ENCODE data around the gene PDK1.

DNA sequence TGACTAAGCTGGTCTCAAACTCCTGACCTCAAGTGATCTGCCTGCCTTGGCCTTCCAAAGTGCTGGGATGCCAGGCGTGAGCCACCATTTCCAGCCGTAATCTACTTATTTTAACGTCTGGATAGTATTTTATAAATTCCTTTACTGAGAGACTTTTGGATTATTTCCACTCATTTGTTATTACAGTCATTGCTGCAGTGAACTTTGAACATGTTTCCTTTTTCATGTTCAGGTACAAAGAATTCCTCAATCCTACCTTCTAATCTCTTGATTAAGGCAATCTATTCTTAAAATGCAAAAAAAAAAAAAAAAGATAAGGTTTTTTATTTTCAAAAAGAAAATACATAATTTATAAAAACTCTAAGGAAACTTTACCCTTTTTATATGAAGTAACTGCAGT, 78.6 kb downstream of the PDK1 start:
- TF ChIP-seq, protein P1, sequence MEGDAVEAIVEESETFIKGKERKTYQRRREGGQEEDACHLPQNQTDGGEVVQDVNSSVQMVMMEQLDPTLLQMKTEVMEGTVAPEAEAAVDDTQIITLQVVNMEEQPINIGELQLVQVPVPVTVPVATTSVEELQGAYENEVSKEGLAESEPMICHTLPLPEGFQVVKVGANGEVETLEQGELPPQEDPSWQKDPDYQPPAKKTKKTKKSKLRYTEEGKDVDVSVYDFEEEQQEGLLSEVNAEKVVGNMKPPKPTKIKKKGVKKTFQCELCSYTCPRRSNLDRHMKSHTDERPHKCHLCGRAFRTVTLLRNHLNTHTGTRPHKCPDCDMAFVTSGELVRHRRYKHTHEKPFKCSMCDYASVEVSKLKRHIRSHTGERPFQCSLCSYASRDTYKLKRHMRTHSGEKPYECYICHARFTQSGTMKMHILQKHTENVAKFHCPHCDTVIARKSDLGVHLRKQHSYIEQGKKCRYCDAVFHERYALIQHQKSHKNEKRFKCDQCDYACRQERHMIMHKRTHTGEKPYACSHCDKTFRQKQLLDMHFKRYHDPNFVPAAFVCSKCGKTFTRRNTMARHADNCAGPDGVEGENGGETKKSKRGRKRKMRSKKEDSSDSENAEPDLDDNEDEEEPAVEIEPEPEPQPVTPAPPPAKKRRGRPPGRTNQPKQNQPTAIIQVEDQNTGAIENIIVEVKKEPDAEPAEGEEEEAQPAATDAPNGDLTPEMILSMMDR (IDR thresholded peaks at IDR 0.05; ENCODE audit: borderline replicate concordance, extremely low read depth, low read length, poor library complexity, severe bottlenecking): no peak
- no peak for TF ChIP-seq EZH2 (IDR thresholded peaks at IDR 0.05; ENCODE audit: borderline replicate concordance, low read depth, low read length, severe bottlenecking)
